Measurements from ENCODE around the gene CSTF3.

DNA sequence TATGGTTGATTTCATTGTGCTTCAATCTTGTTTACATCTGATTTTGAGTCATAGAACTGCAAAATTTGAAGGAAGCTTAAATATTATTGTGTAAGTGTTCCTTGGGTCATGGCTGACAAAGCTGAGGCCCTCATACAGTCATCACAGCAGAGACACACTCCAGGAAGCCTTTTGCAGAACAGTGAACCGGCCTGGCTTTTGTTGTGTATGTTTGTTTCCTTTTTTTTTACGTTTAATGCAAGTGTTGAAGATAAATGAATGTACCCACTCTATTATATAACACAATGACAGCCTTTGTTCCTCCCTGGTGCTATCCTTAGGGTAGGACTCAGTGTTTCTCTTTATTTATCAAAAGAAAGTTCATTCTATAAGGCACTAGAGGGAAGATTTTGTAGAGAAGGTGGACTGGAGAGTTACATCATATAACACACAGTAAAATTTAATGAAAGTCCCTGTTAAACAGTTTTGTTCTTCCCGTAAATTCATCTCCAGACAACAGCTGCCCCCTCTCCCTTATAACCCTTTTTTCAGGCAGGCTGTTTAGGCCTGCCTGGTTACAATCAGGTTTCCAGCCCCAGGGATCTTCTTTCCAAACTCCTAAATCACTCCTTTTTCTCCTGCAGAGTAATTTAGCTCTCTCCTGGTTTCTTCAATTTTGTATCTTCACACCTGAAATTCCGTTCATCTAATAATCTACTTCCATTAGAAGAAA, 34.3 kb upstream of the CSTF3 start:
- TF ChIP-seq, protein P1, sequence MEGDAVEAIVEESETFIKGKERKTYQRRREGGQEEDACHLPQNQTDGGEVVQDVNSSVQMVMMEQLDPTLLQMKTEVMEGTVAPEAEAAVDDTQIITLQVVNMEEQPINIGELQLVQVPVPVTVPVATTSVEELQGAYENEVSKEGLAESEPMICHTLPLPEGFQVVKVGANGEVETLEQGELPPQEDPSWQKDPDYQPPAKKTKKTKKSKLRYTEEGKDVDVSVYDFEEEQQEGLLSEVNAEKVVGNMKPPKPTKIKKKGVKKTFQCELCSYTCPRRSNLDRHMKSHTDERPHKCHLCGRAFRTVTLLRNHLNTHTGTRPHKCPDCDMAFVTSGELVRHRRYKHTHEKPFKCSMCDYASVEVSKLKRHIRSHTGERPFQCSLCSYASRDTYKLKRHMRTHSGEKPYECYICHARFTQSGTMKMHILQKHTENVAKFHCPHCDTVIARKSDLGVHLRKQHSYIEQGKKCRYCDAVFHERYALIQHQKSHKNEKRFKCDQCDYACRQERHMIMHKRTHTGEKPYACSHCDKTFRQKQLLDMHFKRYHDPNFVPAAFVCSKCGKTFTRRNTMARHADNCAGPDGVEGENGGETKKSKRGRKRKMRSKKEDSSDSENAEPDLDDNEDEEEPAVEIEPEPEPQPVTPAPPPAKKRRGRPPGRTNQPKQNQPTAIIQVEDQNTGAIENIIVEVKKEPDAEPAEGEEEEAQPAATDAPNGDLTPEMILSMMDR (IDR thresholded peaks at IDR 0.05) = no peak
- no peak for TF ChIP-seq POLR2AphosphoS5 (IDR thresholded peaks at IDR 0.05)
